Breast epithelium (tissue), 3 donors: Measurements from ENCODE around the gene TEX264.

Experiments
- CTCF ChIP-seq, 3 donors: fragments of 450-650 bp; IDR thresholded peaks; one replicate each; pipeline ENCODE4 v1.5.1; 2016 to 2017; ENCODE audit warnings: antibody characterized with exemption in 3 of 3, mild to moderate bottlenecking in 3 of 3, moderate library complexity in 3 of 3
- POLR2A ChIP-seq: fragments of 450-650 bp; IDR thresholded peaks from one replicate; pipeline ENCODE4 v1.6.1; 2016; ENCODE audit warnings: antibody characterized with exemption, mild to moderate bottlenecking, moderate library complexity
- POLR2AphosphoS5 ChIP-seq, 3 donors: sonication (generic); formaldehyde crosslinking; IDR thresholded peaks; one replicate each; pipeline ENCODE4 v1.6.1; 2017; ENCODE audit warnings: antibody characterized with exemption in 3 of 3

GRCh38 chr3:51717446-51717845 is 46.4 kb downstream of the TEX264 start:
- TF ChIP-seq CTCF (IDR thresholded peaks at IDR 0.05) (no peak), POLR2A (no peak), POLR2AphosphoS5 (IDR thresholded peaks at IDR 0.05) (no peak)
